A673 (cell line): Measurements from ENCODE around the gene RMRP.

Source experiments
- CTCF ChIP-seq: fragments of 300-800, 200-600 bp; sonication (generic); conservative IDR thresholded peaks from 2 replicates; pipeline ENCODE4 v1.5.1; 2017; ENCODE audit warnings: low read depth, mild to moderate bottlenecking, antibody characterized with exemption, low read length, moderate library complexity, mixed read lengths
- EZH2 ChIP-seq: fragments of 200-600 bp; sonication (generic); IDR thresholded peaks from 2 replicates; pipeline ENCODE4 v1.6.1; 2017; ENCODE audit warnings: borderline replicate concordance, low read depth, mild to moderate bottlenecking, mixed read lengths, antibody characterized with exemption, low read length; ENCODE audit not compliant: poor library complexity, severe bottlenecking

DNA sequence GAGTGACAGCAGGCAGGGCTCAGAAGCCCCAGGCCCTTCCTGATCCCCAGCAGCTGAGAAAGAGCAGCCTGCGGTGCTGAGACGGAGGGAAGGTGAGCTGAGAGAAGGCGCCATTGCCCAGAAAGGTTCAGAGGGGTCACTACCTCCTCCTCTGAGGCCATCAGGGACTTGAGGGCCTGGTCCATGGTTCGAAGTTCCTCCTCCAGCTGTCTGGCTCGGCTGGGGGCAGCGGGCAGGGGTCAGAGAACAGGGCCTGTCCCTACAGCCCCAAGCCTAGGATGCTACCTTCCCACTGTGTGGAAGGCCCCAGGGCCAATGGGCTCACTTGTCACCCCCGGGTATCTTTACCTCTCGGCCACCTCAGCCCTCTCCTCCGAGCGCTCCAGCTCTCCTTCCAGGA, 27.1 kb upstream of the RMRP start:
- TF ChIP-seq CTCF = no peak
- TF ChIP-seq EZH2 = no peak
